Right cardiac atrium (tissue), 5 donors: ENCODE results near the gene IGFLR1. TPM values are rescaled to one million over a fixed set of nuclear protein-coding genes. Genes with fewer than 3 reads are reported as not detected.

Experiments
- ATAC-seq, 2 donors: fragments of 200-7000 bp; cut with Tn5 transposase; one replicate each; pipeline versions ENCODE4 v1.8.0 to v1.9.1; 2020; ENCODE audit warnings: moderate library complexity in 2 of 2, mild to moderate bottlenecking in 1 of 2
- DNase-seq, 3 donors: peaks; one replicate each; pipeline ENCODE4 v3.0.0-alpha.2; 2020
- H3K27ac ChIP-seq: one replicate; pipeline ENCODE4 v1.5.1; 2013; ENCODE audit warnings: mild to moderate bottlenecking, low read length, control low read depth, moderate library complexity
- H3K27me3 ChIP-seq: one replicate; pipeline ENCODE4 v1.6.1; 2013; ENCODE audit not compliant: control insufficient read depth, insufficient read depth
- H3K4me1 ChIP-seq: one replicate; pipeline ENCODE4 v1.6.1; 2013; ENCODE audit warnings: low read length; ENCODE audit not compliant: control insufficient read depth, insufficient read depth
- H3K4me3 ChIP-seq: one replicate; pipeline ENCODE4 v1.5.1; 2013; ENCODE audit warnings: low read length, control low read depth
- H3K9me3 ChIP-seq: one replicate; pipeline ENCODE4 v1.6.1; 2013; ENCODE audit warnings: low read length; ENCODE audit not compliant: control insufficient read depth
- WGBS: extraction: QIAGEN DNeasy Blood & Tissue Kit; methylation state at CpG from one replicate; pipeline ENCODE4 v1.1.7; 2013; 5-methylcytosine and 5-hydroxymethylcytosine counted together
- intact Hi-C, 4 donors: fragments of 100-400 bp; cut with DNase I; formaldehyde crosslinking; loops; one replicate each; pipeline versions ENCODE4 v1.11.0 to v1.14.0; 2022 to 2023
- polyA plus RNA-seq: library from polyadenylated mRNA; stranded (reverse); fragments of 200-250 nt; gene quantifications from one replicate; pipeline ENCODE4 v1.2.3, GENCODE V29; 2013
- total RNA-seq, 4 donors: library from RNA; stranded (reverse); fragmentation: NEBNext Ultra II Directional; extraction: Animal tissue kit (Norgen Biotek cat#: 25700); gene quantifications; one replicate each; pipeline ENCODE4 v1.2.1, GENCODE V29; 2021
- donor health status: healthy with polysubstance abuse.
- donor health status: DM: no; HTN: yes; CAD: no.
- donor health status: DM: no; HTN: no; CAD: no.
- donor health status: DM: no; HTN: yes; CAD: no; lungs with severe emphysema.
- donor health status: DM: yes; HTN: yes; CAD: no.

Gene IGFLR1
- total and polyA plus RNA-seq, 5 donors = 1.8 to 6.3 (median 4.7) TPM

- Histone ChIP-seq H3K27me3 (no peaks in the 10 kb centered on the region), H3K4me3 (peak overlapping the region; percentile 95), H3K4me1 (peaks cover 4% of the 10 kb centered on the region), H3K27ac (peak overlapping the region; percentile 97), H3K9me3 (no peaks in the 10 kb centered on the region)
- WGBS = 8% methylated on average over 41 of the region's 41 CpGs
- ATAC-seq (peak; percentile 80 to 81), DNase-seq (peak; percentile 95 to 97 (median 97))
- intact Hi-C loops = no loop called here
These were observed 2.4 kb upstream of the IGFLR1 start for GRCh38 chr19:35744430-35745327.

DNA sequence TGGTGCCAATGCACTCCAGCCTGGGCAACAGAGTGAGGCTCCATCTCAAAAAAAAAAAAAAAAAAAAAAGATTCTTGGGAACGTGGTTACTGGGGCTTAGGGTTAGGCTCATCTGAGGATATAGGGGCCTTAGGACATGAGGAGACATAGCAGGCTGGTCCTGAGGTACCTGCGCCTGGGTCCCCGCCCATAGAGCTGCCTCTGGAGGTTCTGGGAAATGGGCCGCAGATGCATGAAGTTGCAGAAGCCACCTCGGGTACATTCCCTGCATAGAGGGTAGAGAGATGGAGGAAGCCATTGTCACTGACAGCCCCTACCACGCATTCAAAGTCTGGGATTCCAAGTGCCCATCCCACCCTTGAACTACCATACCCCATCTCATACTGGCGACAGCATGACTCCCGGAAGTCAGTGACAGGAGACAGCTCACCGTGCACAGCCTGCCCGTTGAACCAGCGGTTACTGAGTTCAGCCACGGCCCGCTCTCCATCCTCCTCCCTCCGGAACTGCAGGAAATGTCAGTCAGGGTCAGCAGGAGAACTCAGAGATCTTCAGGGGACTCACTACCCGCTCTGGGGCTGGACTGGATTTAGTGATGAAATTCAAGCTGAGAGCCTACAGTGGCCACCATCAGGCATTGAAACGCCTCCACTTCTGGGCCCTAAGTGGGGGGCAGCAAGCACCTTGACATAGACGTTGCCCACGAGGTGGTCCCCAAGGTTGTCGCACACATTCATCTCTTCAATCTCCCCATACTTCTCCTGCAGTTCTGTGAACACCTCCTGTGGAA lies 1.6 kb upstream of the IGFLR1 start:
- DNase-seq (peak in 1 of 3 donors; percentile 57), ATAC-seq (no peak)
- WGBS = 86% methylated on average over 19 of the region's 19 CpGs
- no peak overlapping the region for H3K27ac ChIP-seq
- H3K4me1 ChIP-seq = peaks cover 4% of the 10 kb centered on the region
- H3K4me3 ChIP-seq = no peak overlapping the region
- intact Hi-C loops = no loop called here
- H3K9me3 ChIP-seq = no peaks in the 10 kb centered on the region
- H3K27me3 ChIP-seq = no peaks in the 10 kb centered on the region

- peaks cover 4% of the 10 kb centered on the region for H3K4me1 ChIP-seq
- no peak for DNase-seq
- no peaks in the 10 kb centered on the region for H3K9me3 ChIP-seq
- H3K27ac ChIP-seq = peak overlapping the region; percentile 79
- no peak for ATAC-seq
- H3K27me3 ChIP-seq = no peaks in the 10 kb centered on the region
- 3% methylated on average over 12 of the region's 12 CpGs for WGBS
- peak overlapping the region; percentile 69 for H3K4me3 ChIP-seq
- intact Hi-C loops = no loop called here
These were observed 1.1 kb downstream of the IGFLR1 start for GRCh38 chr19:35741203-35741515.

DNA sequence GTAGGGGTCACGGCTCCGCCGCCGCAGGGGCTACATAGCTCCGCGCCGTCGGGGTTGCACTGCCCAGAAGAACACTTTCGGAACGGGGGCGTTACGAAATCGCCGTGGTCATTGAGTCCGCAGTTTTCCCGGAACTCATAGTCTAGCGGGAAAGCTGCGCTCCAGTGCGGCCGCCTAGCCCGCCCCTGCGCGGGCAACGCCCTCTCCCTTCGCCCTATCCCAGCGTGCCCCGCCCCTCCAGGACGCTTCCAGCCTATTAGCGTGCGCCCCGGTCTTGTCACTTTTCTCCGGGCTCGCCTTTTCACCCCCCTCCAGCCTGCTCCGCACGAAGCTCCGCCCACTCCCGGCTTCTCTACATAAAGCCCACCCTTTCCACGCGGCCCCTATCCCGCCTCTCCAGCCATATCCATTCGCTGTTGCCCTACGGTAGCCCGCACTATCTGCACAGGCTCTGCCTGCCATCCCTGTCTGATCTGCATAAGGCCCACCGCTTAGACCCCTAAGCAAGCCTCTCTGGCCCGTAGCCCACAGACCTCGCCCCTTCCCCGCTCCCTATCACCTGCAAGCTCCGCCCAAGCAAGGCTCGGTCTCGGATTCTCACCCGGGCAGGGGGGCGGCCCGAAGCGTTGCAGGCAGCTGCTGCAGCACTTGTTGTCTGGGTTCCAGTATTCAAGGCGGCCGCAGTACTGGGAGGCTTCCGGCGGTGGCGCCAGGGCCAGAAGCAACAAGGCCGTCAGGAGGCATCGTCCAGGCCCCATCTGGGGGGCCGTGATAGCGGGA lies 1.6 kb downstream of the IGFLR1 start:
- intact Hi-C loops = no loop called here
- DNase-seq = peak; percentile 99 to 100 (median 99)
- no peaks in the 10 kb centered on the region for H3K27me3 ChIP-seq
- ATAC-seq = peak; percentile 88 to 91
- H3K4me3 ChIP-seq = peak overlapping the region; percentile 69
- under 1% methylated on average over 63 of the region's 63 CpGs for WGBS
- H3K27ac ChIP-seq = peak overlapping the region; percentile 79
- H3K4me1 ChIP-seq = peaks cover 4% of the 10 kb centered on the region
- no peaks in the 10 kb centered on the region for H3K9me3 ChIP-seq

GRCh38 chr19:35740108-35740422 lies 2.2 kb downstream of the IGFLR1 start:
- intact Hi-C loops = no loop called here

DNA sequence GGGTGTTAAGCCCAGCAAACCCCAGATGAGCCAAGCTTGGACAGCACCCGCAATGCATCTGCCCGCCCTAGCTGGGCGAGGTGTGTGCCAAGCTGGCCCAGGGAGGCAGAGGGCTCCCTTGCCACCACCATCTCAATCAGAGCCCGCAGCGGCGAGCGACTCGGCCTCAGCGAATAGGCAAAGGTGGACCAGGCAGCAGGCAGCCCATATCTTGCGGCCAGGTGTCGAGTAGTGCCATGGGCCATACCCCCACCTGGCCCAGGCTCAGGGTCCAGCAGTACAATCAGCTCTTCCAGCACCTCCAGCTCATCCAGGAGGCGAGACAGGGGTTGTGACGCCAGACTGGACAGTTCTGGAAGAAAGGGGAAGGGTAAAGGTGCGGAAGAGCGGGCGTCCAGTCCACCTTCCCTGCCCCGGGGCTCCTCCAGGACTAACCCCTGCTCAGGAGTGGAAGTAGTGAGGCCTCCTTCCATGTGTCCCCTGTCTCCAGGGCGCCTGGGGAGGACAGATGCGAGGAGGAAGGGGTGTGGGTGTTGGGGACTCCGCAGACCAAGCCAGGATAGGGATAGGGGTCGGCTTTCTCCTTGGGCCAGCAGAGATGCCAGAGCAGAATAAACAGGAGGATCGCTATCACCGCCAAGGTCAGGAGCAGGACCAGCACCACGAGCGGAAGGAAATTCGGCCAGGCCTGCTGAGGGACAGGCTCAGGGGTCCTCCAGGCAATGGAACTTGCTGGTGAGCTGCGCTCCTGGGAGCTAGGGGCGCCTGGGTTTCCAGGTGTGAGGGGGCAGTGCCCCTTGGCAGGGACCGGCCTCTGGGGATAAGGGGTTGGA lies 2.8 kb downstream of the IGFLR1 start:
- ATAC-seq = no peak
- no peaks in the 10 kb centered on the region for H3K27me3 ChIP-seq
- H3K27ac ChIP-seq = no peak overlapping the region
- no peaks in the 10 kb centered on the region for H3K9me3 ChIP-seq
- 71% methylated on average over 29 of the region's 29 CpGs for WGBS
- peaks cover 4% of the 10 kb centered on the region for H3K4me1 ChIP-seq
- intact Hi-C loops = no loop called here
- peak in 2 of 3 donors; percentile 32 to 76 for DNase-seq
- H3K4me3 ChIP-seq = no peak overlapping the region

More at GRCh38 chr19:35740108-35740422, 2.2 kb downstream of the IGFLR1 start:
- peaks cover 4% of the 10 kb centered on the region for H3K4me1 ChIP-seq
- peak overlapping the region; percentile 55 for H3K4me3 ChIP-seq
- H3K9me3 ChIP-seq = no peaks in the 10 kb centered on the region
- peak overlapping the region; percentile 68 for H3K27ac ChIP-seq
- ATAC-seq (no peak), DNase-seq (no peak)
- WGBS = 1% methylated on average over 16 of the region's 16 CpGs
- no peaks in the 10 kb centered on the region for H3K27me3 ChIP-seq

DNA sequence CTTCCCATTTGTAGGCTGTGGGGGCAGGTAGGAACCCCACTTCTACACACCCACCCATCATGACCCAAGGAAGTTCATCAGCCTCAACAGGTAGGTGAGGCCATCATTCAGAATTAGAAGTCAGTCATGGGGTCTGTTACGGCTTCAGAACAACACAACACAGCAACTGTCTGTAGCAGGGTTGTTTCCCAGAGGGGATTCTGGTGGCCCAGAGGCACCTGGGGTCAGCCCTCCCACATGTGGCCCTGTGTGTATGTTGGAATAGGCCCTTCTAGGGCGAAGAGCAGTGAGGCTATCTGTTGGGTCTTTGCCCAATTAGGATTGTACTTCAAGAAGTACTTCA lies 3.4 kb downstream of the IGFLR1 start:
- Histone ChIP-seq H3K9me3 (no peaks in the 10 kb centered on the region), H3K27ac (no peak overlapping the region), H3K4me3 (no peak overlapping the region), H3K4me1 (no peaks in the 10 kb centered on the region), H3K27me3 (no peaks in the 10 kb centered on the region)
- WGBS = 82% methylated on average over 2 of the region's 2 CpGs
- intact Hi-C loops = no loop called here
- ATAC-seq (no peak), DNase-seq (no peak)

DNA sequence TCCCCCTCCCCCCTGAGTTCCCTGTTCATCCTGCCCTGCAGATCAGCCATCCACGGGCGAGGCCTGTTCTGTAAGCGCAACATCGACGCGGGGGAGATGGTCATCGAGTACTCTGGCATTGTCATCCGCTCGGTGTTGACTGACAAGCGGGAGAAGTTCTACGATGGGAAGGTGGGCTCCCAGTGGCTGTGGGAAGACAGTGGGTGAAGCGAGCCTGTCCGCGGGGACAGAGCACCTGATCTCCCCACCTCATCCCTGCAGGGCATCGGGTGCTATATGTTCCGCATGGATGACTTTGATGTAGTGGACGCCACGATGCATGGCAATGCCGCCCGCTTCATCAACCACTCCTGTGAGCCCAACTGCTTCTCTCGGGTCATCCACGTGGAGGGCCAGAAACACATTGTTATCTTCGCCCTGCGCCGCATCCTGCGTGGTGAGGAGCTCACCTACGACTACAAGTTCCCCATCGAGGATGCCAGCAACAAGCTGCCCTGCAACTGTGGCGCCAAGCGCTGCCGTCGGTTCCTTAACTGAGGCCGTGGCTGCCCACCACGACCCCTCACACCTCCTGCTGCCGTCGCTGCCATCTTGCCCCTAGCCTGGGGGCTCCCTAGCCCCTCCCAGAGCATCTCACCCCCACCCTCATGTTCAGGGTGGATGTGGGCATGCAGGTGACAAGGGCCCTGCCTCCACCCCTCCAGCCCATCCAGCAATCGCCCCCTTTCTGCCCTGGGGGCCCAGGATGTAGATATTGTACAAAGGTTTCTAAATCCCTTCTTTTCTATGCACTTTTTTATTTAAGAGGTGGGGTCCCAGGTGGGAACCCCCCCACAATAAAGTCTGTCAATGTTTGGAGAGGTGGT lies 4.0 kb downstream of the IGFLR1 start:
- ATAC-seq = no peak
- peak in 1 of 3 donors; percentile 28 for DNase-seq
- WGBS = 89% methylated on average over 37 of the region's 37 CpGs
- intact Hi-C loops = no loop called here
- Histone ChIP-seq H3K27me3 (no peaks in the 10 kb centered on the region), H3K4me3 (no peak overlapping the region), H3K9me3 (no peaks in the 10 kb centered on the region), H3K4me1 (no peaks in the 10 kb centered on the region), H3K27ac (no peak overlapping the region)

- 88% methylated on average over 22 of the region's 22 CpGs for WGBS
- ATAC-seq = no peak
- Histone ChIP-seq H3K9me3 (no peaks in the 10 kb centered on the region), H3K4me3 (no peak overlapping the region), H3K27ac (no peak overlapping the region), H3K4me1 (no peaks in the 10 kb centered on the region), H3K27me3 (no peaks in the 10 kb centered on the region)
- intact Hi-C loops = no loop called here
- peak in 1 of 3 donors; percentile 8 for DNase-seq
These were observed 5.1 kb downstream of the IGFLR1 start for GRCh38 chr19:35736913-35737886.
